Parathyroid adenoma (tissue), 2 donors: ENCODE results near the gene KRTAP10-9.

ENCODE experiments used
- H2AFZ ChIP-seq: fragments of 300-600 bp; sonication (generic); one replicate; pipeline ENCODE4 v1.7.0; 2017; ENCODE audit warnings: antibody characterized with exemption, mild to moderate bottlenecking
- H3K27ac ChIP-seq: fragments of 300-600 bp; sonication (generic); one replicate; pipeline ENCODE4 v1.7.0; 2017
- H3K27me3 ChIP-seq: fragments of 300-600 bp; sonication (generic); one replicate; pipeline ENCODE4 v1.7.0; 2017; ENCODE audit warnings: low read length; ENCODE audit not compliant: control insufficient read depth, insufficient read depth
- H3K36me3 ChIP-seq: fragments of 300-600 bp; sonication (generic); one replicate; pipeline ENCODE4 v1.7.0; 2017; ENCODE audit warnings: low read length; ENCODE audit not compliant: control insufficient read depth, insufficient read depth
- H3K4me1 ChIP-seq: fragments of 300-600 bp; sonication (generic); one replicate; pipeline ENCODE4 v1.7.0; 2017; ENCODE audit warnings: control low read depth
- H3K4me2 ChIP-seq: fragments of 300-600 bp; sonication (generic); one replicate; pipeline ENCODE4 v1.7.0; 2017; ENCODE audit warnings: low read length
- H3K4me3 ChIP-seq: fragments of 300-600 bp; sonication (generic); one replicate; pipeline ENCODE4 v1.7.0; 2017; ENCODE audit warnings: low read depth, low read length
- H3K79me2 ChIP-seq: fragments of 300-600 bp; sonication (generic); one replicate; pipeline ENCODE4 v1.7.0; 2017; ENCODE audit warnings: control low read depth
- H3K9ac ChIP-seq: fragments of 300-600 bp; sonication (generic); one replicate; pipeline ENCODE4 v1.7.0; 2017; ENCODE audit warnings: mild to moderate bottlenecking
- H3K9me3 ChIP-seq: fragments of 300-600 bp; sonication (generic); one replicate; pipeline ENCODE4 v1.7.0; 2017; ENCODE audit warnings: low read length; ENCODE audit not compliant: control insufficient read depth
- TF ChIP-seq, protein P1 (sequence below): fragments of 300-600 bp; sonication (generic); IDR thresholded peaks from one replicate; pipeline ENCODE4 v1.7.0; 2017; ENCODE audit warnings: antibody characterized with exemption, mild to moderate bottlenecking
- donor health status: primary hyperparathyroidism.

The KRTAP10-9 gene

GRCh38 chr21:44667612-44668011, 40.7 kb downstream of the KRTAP10-9 start:
- Histone ChIP-seq H3K27me3 (no peaks in the 10 kb centered on the region), H3K9me3 (no peaks in the 10 kb centered on the region), H3K4me3 (no peak overlapping the region), H2AFZ (no peak overlapping the region), H3K27ac (no peak overlapping the region), H3K9ac (no peak overlapping the region), H3K4me1 (no peaks in the 10 kb centered on the region), H3K36me3 (no peaks in the 10 kb centered on the region), H3K79me2 (no peaks in the 10 kb centered on the region), H3K4me2 (no peak overlapping the region)
- TF ChIP-seq, protein P1, sequence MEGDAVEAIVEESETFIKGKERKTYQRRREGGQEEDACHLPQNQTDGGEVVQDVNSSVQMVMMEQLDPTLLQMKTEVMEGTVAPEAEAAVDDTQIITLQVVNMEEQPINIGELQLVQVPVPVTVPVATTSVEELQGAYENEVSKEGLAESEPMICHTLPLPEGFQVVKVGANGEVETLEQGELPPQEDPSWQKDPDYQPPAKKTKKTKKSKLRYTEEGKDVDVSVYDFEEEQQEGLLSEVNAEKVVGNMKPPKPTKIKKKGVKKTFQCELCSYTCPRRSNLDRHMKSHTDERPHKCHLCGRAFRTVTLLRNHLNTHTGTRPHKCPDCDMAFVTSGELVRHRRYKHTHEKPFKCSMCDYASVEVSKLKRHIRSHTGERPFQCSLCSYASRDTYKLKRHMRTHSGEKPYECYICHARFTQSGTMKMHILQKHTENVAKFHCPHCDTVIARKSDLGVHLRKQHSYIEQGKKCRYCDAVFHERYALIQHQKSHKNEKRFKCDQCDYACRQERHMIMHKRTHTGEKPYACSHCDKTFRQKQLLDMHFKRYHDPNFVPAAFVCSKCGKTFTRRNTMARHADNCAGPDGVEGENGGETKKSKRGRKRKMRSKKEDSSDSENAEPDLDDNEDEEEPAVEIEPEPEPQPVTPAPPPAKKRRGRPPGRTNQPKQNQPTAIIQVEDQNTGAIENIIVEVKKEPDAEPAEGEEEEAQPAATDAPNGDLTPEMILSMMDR: no peak

- Histone ChIP-seq H3K4me3 (no peak overlapping the region), H3K9me3 (no peaks in the 10 kb centered on the region), H3K36me3 (no peaks in the 10 kb centered on the region), H3K4me2 (no peak overlapping the region), H2AFZ (no peak overlapping the region), H3K27me3 (no peaks in the 10 kb centered on the region), H3K4me1 (no peaks in the 10 kb centered on the region), H3K79me2 (no peaks in the 10 kb centered on the region), H3K9ac (no peak overlapping the region), H3K27ac (no peak overlapping the region)
- TF ChIP-seq, protein P1: no peak
Observed at GRCh38 chr21:44670642-44671432, 43.9 kb downstream of the KRTAP10-9 start.

GRCh38 chr21:44671911-44672310, 45.0 kb downstream of the KRTAP10-9 start:
- Histone ChIP-seq H3K79me2 (no peaks in the 10 kb centered on the region), H2AFZ (no peak overlapping the region), H3K9me3 (no peaks in the 10 kb centered on the region), H3K9ac (no peak overlapping the region), H3K27me3 (no peaks in the 10 kb centered on the region), H3K4me3 (no peak overlapping the region), H3K27ac (no peak overlapping the region), H3K36me3 (no peaks in the 10 kb centered on the region), H3K4me1 (no peaks in the 10 kb centered on the region), H3K4me2 (no peak overlapping the region)
- TF ChIP-seq, protein P1: no peak

DNA sequence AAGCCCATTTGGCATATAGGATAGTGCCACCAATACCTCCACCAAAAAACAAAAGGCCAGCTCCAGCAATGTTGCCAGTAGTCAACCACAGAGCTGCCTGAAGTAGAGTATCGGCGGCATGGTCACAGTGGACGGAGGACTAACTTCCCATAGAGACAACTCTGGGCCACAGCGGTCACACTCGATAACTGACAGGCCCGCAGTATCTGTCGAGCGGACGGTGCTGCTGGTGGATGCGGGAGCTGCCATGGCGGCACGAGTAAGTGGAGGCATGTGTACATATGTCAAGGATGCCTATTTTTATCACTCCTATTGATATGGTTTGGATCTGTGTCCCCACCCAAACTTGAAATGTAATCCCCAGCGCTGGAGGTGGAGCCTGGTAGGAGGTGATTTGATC, 51.0 kb downstream of the KRTAP10-9 start:
- H3K4me3 ChIP-seq: no peak overlapping the region
- H2AFZ ChIP-seq: no peak overlapping the region
- no peak overlapping the region for H3K27ac ChIP-seq
- TF ChIP-seq, protein P1: no peak
- H3K79me2 ChIP-seq: no peaks in the 10 kb centered on the region
- no peaks in the 10 kb centered on the region for H3K4me1 ChIP-seq
- no peaks in the 10 kb centered on the region for H3K27me3 ChIP-seq
- H3K4me2 ChIP-seq: no peak overlapping the region
- no peaks in the 10 kb centered on the region for H3K36me3 ChIP-seq
- H3K9ac ChIP-seq: no peak overlapping the region
- no peaks in the 10 kb centered on the region for H3K9me3 ChIP-seq
